ENCODE results near the gene P2RY14.
A peak's percentile ranks its signal among the peaks of the same experiment; 100 is the strongest.

Gene P2RY14

DNA sequence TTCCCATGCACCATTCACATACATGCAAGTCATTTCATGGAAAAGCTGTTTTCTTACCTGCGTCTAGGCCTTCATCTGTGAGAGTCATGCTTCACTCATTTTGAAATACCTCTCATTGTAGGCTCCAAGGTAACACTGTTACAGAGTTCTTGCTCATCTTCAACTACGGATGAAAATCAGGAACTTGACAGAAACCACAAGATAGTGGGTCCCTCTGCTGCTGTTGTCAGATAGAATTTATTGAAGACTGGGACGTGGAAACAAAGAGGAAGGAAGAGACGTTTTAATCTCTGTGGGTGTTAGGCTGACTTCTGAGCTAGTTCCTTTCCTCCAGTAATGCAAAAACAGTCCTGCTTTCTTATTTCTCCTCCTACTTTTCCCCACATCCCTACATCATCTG lies at the start of gene P2RY14:
Gene P2RY14 (minus strand): TSS at position 313 of the 400 bp plus-strand sequence. CDS start 64,226 bp downstream, outside the sequence.
- no peak for DNase-seq

- DNase-seq: peak; percentile 1
Observed at GRCh38 chr3:151327571-151328198, 49.3 kb upstream of the P2RY14 start.

DNA sequence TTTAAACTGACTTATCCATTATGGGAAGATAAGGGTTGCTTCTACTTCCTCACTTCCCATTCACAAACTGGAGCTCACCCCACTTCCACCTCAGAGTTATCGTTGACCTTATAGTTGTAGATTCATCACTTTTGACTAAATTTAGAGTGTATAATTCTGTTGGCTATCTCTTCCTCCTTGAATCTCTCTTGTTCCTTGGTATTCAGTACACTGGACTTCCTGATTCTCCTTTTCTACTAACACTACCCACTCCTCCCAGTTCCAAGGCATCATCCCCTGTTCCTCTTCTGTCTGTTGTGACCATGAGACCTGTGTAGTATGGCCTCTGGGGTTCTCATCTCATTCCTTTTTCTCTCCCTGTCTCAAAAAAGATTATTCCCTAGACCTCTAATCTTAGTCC lies 44.2 kb upstream of the P2RY14 start:
- DNase-seq: no peak

DNA sequence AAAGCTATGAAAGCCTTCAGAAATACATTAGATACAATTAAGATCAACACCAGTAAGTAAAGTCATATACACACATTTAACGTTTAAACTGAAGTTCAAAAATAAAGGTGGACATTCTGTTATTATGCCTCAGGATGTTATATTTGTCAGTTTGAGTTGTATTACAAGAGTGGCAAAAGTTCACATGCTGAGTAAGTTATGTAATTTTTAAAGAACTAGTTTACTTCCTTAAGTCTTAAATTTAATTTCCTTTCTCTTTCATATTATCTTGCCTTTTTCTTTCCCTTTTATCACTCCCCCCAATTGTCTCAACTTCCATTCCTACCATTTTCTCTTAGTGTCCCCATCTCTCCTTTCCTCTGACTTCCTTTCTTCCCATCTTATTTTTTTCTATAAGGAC lies 43.2 kb upstream of the P2RY14 start:
- DNase-seq: no peak

- DNase-seq: no peak
Observed at GRCh38 chr3:151320131-151320530, 41.8 kb upstream of the P2RY14 start.

GRCh38 chr3:151319628-151320027 lies 41.3 kb upstream of the P2RY14 start:
- DNase-seq: no peak

- DNase-seq: no peak
Observed at GRCh38 chr3:151318991-151319390, 40.6 kb upstream of the P2RY14 start.

DNA sequence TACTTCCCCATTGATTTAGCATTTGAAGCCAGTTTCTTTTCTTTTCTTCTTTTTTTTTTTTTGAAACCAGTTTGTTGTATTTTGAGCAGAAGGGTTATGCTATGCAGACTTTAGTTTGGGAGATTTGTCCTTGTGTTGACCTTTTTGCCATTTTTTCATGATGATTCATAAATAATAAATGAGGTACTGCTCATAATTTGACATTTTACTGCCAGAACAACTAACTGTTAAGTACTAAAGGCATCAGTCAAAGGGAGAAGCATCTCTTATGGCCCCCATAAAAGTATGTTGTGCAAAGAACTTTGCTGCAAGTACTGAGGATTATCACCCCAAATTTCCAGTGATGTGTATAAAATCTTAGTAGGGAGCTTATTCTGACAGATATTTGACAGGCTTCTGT lies 40.0 kb upstream of the P2RY14 start:
- no peak for DNase-seq

DNA sequence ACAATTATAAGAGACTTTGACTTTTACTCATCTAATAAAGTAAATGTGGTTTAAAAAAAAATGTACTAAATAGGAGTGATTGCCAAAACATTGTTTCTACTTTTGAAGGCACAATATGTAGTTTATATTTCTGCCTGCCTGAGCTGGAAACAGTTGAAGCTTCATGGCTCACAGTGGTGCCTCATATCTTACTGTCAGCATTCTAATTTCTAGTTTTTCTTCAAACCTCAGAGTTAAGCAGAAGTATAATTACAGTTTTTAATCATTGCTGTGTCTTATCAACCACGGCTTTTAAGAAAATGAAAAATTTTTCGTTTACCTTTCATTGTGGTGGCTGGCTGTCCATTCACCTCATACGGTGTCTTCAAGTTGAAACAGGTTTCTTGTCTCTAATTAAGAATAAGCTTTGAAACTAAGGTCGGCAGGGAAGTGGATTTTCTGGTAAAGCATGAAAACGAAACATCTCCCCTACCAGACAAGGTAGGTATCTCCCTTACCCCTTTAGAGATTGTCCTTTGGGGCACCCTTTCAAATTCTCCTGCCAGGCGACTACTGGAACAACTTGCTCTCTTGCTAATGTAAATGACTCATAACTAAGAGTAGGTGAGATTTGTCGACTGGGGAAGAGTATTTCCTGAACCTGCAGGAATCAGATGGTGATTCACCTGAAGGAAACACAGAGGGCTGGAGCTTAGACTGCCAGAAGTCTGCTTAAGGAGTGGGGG lies 38.1 kb upstream of the P2RY14 start, which contains the start of gene GPR87:
Gene GPR87 (minus strand): TSS at position 554 of the 725 bp plus-strand sequence. CDS start 16,720 bp downstream, outside the sequence.
- no peak for DNase-seq

DNA sequence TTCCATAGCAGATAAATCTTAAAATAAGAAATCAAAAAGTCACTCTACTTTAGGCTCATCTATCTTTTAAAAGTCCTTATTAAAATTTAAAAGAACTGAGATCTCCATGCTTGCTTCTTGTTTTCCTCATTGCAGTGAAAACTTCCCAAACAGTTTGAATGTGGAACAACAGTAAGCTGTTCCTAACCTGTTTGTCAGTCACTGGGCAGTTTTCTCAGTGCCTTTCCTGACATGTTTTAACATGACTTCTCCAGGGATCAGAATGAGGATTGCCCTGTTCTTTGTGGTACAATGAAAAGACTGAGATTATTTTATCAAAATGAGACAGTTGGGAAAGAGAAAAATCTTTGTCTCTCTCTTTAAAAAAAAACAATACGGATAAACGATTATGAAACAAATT lies 37.5 kb upstream of the P2RY14 start:
- DNase-seq: no peak

DNA sequence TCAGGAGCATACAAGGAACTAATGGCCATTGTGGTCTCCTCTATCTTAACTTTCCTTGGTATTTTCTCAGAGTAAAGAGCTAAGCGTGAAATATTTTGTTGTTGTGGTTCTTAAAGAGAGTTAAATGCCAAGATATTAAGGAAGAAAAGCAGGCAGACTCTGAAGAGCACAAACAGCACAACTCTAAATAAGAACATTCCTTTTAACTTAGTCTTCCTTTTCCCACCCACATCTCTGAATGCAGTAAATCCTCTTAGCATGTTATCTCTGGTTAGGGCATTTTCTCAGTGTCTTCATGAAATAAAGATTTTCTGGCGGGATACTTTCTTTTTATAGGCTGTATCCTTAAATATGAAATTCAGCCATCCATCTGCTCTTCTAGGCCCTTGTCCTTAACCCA lies 36.8 kb upstream of the P2RY14 start:
- DNase-seq: no peak

DNA sequence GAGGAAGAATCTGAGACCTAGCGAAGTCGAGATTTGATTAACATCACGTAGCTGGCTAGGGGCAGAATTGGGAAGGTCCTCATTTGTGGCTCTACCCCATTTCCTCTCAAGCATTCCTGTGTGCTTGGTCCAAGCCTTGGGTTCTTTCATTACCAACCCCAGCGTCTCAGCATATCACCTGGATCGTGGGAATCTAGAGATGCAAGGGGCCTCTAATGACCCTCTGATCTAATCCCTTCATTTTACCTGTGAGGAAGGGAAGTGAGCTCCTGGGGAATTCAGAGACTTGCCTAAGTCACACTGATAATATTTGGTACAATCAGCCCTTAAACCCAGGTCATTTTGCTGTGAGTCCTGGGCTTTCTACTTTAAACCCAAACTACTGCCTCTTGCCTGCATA lies 36.3 kb upstream of the P2RY14 start:
- no peak for DNase-seq

- no peak for DNase-seq
Observed at GRCh38 chr3:151314137-151314536, 35.8 kb upstream of the P2RY14 start.

- DNase-seq: no peak
Observed at GRCh38 chr3:151312972-151313371, 34.6 kb upstream of the P2RY14 start.

DNA sequence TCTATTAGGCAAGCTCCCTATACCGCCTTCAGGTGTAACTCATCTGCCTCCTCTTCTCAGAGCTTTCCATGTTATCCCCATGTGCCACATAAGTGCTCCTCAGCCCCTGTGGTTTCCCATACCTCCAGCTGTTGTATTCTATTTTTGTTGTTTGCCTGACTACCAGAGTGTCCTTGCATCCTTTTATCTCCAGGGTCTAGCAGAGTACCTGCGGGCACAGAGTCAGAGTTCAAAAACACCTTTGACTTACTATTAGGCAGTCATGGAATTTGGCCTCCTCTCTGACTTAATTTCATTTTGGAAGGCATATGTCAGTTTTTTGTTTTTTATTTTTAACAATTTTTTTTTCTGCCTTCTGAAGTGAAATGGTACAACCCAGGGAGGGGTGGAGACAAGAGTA lies 31.2 kb upstream of the P2RY14 start:
- DNase-seq: no peak

GRCh38 chr3:151307583-151308488 lies 29.5 kb upstream of the P2RY14 start:
- DNase-seq: no peak

- DNase-seq: no peak
Observed at GRCh38 chr3:151307131-151307530, 28.8 kb upstream of the P2RY14 start.

- DNase-seq: no peak
Observed at GRCh38 chr3:151306168-151306810, 27.9 kb upstream of the P2RY14 start.

- DNase-seq: no peak
Observed at GRCh38 chr3:151305775-151306151, 27.4 kb upstream of the P2RY14 start.

DNA sequence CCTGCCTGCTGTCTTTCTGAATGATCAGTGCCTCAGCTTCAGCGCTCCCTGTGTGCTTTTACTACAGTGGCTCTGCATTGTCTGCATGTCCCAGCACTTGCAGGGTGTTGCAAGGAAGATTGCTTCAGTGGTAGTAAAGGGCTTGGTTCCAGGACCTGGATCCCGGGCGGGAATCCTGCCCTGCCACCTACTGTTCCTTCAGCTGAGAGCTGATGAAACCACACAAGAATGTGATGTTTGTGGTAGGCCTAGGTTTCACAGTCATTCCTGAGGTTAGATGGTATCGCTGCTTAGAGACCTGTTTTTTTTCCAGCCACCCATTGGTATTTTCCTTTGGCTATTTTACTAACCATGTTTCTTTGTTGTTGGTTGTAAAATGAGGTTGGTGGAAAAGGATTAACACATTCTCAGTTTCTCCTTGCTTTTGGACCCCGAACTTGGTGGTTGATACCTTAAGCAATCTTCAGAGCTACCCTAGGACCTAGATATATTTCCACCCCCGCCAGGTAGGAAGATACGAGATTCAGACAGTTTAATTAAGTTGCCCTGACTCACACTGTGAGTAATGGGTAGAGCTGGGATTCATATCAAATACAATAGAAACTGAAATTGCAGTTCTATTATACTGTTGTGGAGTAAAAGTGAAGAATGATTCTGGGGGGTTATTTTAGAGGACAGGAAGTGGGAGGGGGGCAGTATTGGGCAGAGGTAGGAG lies 26.9 kb upstream of the P2RY14 start:
- DNase-seq: no peak

DNA sequence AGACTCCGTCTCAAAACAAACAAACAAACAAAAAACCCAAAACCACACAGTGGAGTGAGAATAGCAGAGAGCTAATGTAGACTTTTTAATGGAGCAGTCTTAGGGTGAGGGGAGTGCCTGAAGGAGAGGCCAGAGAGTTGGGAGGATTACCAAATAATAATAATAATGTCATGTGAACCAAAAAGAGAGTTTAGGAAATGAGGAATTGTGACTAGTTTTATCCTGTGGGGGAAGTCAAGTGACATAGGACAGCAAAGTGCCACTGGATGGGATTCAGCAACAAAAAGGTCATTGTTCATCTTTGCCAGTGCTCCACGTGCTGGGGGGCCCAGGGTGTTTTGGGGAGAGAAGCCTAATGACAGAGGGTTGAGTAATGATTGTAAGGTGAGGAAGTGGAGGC lies 25.4 kb upstream of the P2RY14 start:
- DNase-seq: no peak

DNA sequence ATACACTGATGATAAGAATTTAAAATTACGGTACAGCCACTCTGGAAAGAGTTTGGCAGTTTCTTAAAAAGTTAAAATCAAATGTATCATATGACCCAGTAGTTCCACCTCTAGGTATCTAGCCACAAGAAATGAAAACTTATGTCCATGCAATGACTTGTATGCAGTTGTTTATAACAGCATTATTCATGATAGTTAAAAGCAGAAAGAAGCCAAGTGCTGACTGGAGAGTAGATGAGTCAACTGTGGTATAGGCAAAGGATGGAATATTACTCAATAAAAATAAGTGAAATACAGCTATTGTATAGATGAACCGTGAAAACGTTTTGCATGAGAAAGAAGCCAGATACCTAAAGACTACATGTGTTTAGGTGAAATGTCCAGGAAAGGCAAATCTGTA lies 23.4 kb upstream of the P2RY14 start:
- DNase-seq: no peak

All from SHP77 treated with DMSO at 0.1 percent for 48 hours (cell line).